ENCODE measurements around the gene FTSJ3. TPM values are rescaled to one million over a fixed set of nuclear protein-coding genes. Genes with fewer than 3 reads are reported as not detected.
A peak's percentile ranks its signal among the peaks of the same experiment; 100 is the strongest.

The FTSJ3 gene
- total and polyA plus RNA-seq, 2 of the 13 experiments (the other 11 are each of a cell fraction or from before 2014, with no cell fraction given), result 26.0 to 64.2 TPM

- TF ChIP-seq ZFY (CRISPR knock-in tag; IDR thresholded peaks at IDR 0.05), result peak; percentile 49
- TF ChIP-seq MYC (CRISPR knock-in tag; IDR thresholded peaks at IDR 0.05; ENCODE audit: borderline replicate concordance), result no peak; the same call in 1 of the 2 replicates
- TF ChIP-seq ZFX (CRISPR knock-in tag; IDR thresholded peaks at IDR 0.05; ENCODE audit: low read depth), result peak; percentile 82
- TF ChIP-seq CBX5 (CRISPR knock-in tag; IDR thresholded peaks at IDR 0.05; ENCODE audit: borderline replicate concordance), result no peak
- TF ChIP-seq, protein P1, sequence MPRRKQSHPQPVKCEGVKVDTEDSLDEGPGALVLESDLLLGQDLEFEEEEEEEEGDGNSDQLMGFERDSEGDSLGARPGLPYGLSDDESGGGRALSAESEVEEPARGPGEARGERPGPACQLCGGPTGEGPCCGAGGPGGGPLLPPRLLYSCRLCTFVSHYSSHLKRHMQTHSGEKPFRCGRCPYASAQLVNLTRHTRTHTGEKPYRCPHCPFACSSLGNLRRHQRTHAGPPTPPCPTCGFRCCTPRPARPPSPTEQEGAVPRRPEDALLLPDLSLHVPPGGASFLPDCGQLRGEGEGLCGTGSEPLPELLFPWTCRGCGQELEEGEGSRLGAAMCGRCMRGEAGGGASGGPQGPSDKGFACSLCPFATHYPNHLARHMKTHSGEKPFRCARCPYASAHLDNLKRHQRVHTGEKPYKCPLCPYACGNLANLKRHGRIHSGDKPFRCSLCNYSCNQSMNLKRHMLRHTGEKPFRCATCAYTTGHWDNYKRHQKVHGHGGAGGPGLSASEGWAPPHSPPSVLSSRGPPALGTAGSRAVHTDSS (CRISPR knock-in tag; conservative IDR thresholded peaks at IDR 0.05), result no peak
- TF ChIP-seq ZNF737 (CRISPR knock-in tag; IDR thresholded peaks at IDR 0.05; ENCODE audit: borderline replicate concordance), result 0 out of 2 replicates have a peak, but pooled peaks have one; percentile 25
- TF ChIP-seq BRCA1 (CRISPR knock-in tag; IDR thresholded peaks at IDR 0.05), result no peak
- no peak for TF ChIP-seq HHEX (CRISPR knock-in tag; IDR thresholded peaks at IDR 0.05)
- TF ChIP-seq ZC3H13 (CRISPR knock-in tag; IDR thresholded peaks at IDR 0.05), result no peak
- 0 out of 2 replicates have a peak, but pooled peaks have one; percentile 38 for TF ChIP-seq ZNF761 (CRISPR knock-in tag; conservative IDR thresholded peaks at IDR 0.05)
- 0 out of 2 replicates have a peak, but pooled peaks have one; percentile 52 for TF ChIP-seq ZNF446 (CRISPR knock-in tag; IDR thresholded peaks at IDR 0.05)
- TF ChIP-seq THAP11 (CRISPR knock-in tag; IDR thresholded peaks at IDR 0.05), result no peak
- TF ChIP-seq, protein P2, sequence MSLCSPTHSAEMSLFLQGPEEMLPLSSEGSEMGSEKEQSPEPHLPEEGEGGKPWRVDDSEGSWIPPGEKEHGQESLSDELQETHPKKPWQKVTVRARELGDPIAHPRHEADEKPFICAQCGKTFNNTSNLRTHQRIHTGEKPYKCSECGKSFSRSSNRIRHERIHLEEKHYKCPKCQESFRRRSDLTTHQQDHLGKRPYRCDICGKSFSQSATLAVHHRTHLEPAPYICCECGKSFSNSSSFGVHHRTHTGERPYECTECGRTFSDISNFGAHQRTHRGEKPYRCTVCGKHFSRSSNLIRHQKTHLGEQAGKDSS (CRISPR knock-in tag; IDR thresholded peaks at IDR 0.05; ENCODE audit: borderline replicate concordance, low read depth), result 0 out of 2 replicates have a peak, but pooled peaks have one; percentile 16
- peak; percentile 54; the same call in 1 of the 2 replicates for TF ChIP-seq SPEN (CRISPR knock-in tag; IDR thresholded peaks at IDR 0.05; ENCODE audit: low read depth)
- TF ChIP-seq ZNF891 (CRISPR knock-in tag; IDR thresholded peaks at IDR 0.05), result no peak
- TF ChIP-seq ZNF674 (CRISPR knock-in tag; IDR thresholded peaks at IDR 0.05; ENCODE audit: low read depth), result no peak
- peak; percentile 49 for TF ChIP-seq KDM5B (CRISPR knock-in tag; IDR thresholded peaks at IDR 0.05; ENCODE audit: borderline replicate concordance)
- no peak for TF ChIP-seq NFKBIZ (CRISPR knock-in tag; IDR thresholded peaks at IDR 0.05)
- TF ChIP-seq, protein P3, sequence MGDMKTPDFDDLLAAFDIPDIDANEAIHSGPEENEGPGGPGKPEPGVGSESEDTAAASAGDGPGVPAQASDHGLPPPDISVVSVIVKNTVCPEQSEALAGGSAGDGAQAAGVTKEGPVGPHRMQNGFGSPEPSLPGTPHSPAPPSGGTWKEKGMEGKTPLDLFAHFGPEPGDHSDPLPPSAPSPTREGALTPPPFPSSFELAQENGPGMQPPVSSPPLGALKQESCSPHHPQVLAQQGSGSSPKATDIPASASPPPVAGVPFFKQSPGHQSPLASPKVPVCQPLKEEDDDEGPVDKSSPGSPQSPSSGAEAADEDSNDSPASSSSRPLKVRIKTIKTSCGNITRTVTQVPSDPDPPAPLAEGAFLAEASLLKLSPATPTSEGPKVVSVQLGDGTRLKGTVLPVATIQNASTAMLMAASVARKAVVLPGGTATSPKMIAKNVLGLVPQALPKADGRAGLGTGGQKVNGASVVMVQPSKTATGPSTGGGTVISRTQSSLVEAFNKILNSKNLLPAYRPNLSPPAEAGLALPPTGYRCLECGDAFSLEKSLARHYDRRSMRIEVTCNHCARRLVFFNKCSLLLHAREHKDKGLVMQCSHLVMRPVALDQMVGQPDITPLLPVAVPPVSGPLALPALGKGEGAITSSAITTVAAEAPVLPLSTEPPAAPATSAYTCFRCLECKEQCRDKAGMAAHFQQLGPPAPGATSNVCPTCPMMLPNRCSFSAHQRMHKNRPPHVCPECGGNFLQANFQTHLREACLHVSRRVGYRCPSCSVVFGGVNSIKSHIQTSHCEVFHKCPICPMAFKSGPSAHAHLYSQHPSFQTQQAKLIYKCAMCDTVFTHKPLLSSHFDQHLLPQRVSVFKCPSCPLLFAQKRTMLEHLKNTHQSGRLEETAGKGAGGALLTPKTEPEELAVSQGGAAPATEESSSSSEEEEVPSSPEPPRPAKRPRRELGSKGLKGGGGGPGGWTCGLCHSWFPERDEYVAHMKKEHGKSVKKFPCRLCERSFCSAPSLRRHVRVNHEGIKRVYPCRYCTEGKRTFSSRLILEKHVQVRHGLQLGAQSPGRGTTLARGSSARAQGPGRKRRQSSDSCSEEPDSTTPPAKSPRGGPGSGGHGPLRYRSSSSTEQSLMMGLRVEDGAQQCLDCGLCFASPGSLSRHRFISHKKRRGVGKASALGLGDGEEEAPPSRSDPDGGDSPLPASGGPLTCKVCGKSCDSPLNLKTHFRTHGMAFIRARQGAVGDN (CRISPR knock-in tag; IDR thresholded peaks at IDR 0.05), result peak; percentile 69
- TF ChIP-seq ZNF724P (CRISPR knock-in tag; IDR thresholded peaks at IDR 0.05; ENCODE audit: borderline replicate concordance), result peak; percentile 50; the same call in 1 of the 2 replicates
- no peak for TF ChIP-seq IRF1 (CRISPR knock-in tag; IDR thresholded peaks at IDR 0.05; ENCODE audit: low read depth)
Measured at GRCh38 chr17:63840591-63841349, 13.3 kb upstream of the FTSJ3 start (continued).

Measured in HepG2 (cell line).